Measurements from ENCODE around the gene IL25. TPM values are rescaled to one million over a fixed set of nuclear protein-coding genes. Genes with fewer than 3 reads are reported as not detected.
A peak's percentile ranks its signal among the peaks of the same experiment; 100 is the strongest.

IL25 gene
- polyA plus RNA-seq, 1 donor (not counting 4 experiments of a cell fraction or from before 2014, with no cell fraction given): not detected

DNA sequence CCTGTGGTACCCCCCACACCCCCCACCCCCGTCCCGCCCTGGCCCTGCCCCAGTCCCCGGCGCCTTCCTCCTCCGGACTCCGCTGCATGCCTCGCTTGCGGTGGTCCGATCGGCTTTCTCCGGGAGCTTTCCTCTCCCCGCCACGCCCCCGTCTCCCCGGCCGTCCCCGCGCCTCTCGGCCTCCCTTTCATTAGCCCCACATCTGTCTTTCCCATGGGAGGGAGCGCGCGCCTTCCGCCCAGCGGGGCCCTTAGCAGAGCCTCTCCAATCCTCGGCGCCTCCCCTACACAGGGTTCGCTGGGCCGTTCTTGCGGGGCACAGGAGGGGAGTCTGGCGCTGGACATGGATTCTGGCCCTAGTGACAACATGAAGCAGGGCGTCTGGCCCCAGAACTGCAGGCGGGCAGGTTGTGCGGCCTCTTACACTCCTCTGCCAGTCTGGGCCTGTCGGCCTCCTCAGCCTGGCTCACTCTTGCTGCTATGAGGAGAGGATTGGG lies 6.1 kb upstream of the IL25 start:
- no peak for TF ChIP-seq EZH2 (IDR thresholded peaks at IDR 0.05; ENCODE audit: low read length)
- TF ChIP-seq, protein P1, sequence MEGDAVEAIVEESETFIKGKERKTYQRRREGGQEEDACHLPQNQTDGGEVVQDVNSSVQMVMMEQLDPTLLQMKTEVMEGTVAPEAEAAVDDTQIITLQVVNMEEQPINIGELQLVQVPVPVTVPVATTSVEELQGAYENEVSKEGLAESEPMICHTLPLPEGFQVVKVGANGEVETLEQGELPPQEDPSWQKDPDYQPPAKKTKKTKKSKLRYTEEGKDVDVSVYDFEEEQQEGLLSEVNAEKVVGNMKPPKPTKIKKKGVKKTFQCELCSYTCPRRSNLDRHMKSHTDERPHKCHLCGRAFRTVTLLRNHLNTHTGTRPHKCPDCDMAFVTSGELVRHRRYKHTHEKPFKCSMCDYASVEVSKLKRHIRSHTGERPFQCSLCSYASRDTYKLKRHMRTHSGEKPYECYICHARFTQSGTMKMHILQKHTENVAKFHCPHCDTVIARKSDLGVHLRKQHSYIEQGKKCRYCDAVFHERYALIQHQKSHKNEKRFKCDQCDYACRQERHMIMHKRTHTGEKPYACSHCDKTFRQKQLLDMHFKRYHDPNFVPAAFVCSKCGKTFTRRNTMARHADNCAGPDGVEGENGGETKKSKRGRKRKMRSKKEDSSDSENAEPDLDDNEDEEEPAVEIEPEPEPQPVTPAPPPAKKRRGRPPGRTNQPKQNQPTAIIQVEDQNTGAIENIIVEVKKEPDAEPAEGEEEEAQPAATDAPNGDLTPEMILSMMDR (optimal IDR thresholded peaks at IDR 0.05 in 1 of 3, IDR thresholded peaks at IDR 0.05 in 1 of 3, conservative IDR thresholded peaks at IDR 0.05 in 1 of 3; ENCODE audit: extremely low read depth in 1 of 3, insufficient read depth in 2 of 3, low read length in 3 of 3): no peak
- DNase-seq (ENCODE audit: low read depth, low spot score) (peak; percentile 42), FAIRE-seq (peak; percentile 80)
- Histone ChIP-seq H3K36me3 (ENCODE audit: control insufficient read depth in 2 of 2, extremely low read depth in 1 of 2, insufficient read depth in 2 of 2, low read length in 2 of 2) (no peaks in the 10 kb centered on the region), H2AFZ (ENCODE audit: control insufficient read depth, low read length) (peak overlapping the region; percentile 87), H3K4me1 (ENCODE audit: control insufficient read depth, extremely low read depth, insufficient read depth, low read length) (peaks cover 21% of the 10 kb centered on the region), H3K27ac (ENCODE audit: control insufficient read depth, insufficient read depth, low read length) (no peak overlapping the region), H3K4me2 (ENCODE audit: control insufficient read depth, extremely low read depth, insufficient read depth, low read depth, low read length) (peak overlapping the region; percentile 63), H3K27me3 (ENCODE audit: control insufficient read depth, extremely low read depth, insufficient read depth, low read length) (no peaks in the 10 kb centered on the region), H3K79me2 (ENCODE audit: control insufficient read depth, insufficient read depth, low read length) (no peaks in the 10 kb centered on the region), H3K9ac (ENCODE audit: control insufficient read depth, extremely low read depth, insufficient read depth, low read length) (peak overlapping the region; percentile 57), H3K9me3 (ENCODE audit: control insufficient read depth, low read depth, low read length) (no peaks in the 10 kb centered on the region), H3K4me3 (ENCODE audit: control insufficient read depth in 2 of 3, extremely low read depth in 1 of 3, insufficient read depth in 2 of 3, low read depth in 1 of 3, low read length in 3 of 3) (peak overlapping the region; percentile 19 to 60 (median 34)), H3K9me1 (ENCODE audit: control insufficient read depth, extremely low read depth, insufficient read depth, low read length) (no peaks in the 10 kb centered on the region), H4K20me1 (ENCODE audit: control insufficient read depth, extremely low read depth, insufficient read depth, low read length) (no peaks in the 10 kb centered on the region)
- dilution Hi-C loops (cut with MboI; ENCODE audit: extremely low pct_ligation_motif_present, low sequenced_read_pairs): no loop called here

DNA sequence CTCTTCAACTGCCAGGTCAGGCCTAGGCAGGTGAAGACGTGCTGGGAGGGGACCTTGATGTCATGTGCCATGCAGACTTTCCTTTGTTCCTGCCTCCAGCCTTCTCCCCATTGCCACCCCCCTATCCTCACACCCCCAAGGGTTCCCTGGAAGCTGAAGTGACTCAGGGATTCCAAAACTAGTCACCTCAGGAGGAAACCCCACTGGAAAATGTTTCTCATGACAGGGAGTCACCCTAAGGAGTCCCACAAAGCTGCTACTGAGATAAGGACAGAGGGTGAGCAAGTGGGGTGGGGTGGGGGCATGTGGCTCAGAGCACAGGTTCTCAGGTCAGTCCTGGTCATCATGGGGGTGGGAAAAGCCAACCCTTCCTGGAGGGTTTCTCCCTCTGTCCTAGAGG lies 2.4 kb upstream of the IL25 start:
- Histone ChIP-seq H3K4me2 (ENCODE audit: control insufficient read depth, extremely low read depth, insufficient read depth, low read depth, low read length) (no peak overlapping the region), H3K9me1 (ENCODE audit: control insufficient read depth, extremely low read depth, insufficient read depth, low read length) (no peaks in the 10 kb centered on the region), H3K9ac (ENCODE audit: control insufficient read depth, extremely low read depth, insufficient read depth, low read length) (no peak overlapping the region), H3K79me2 (ENCODE audit: control insufficient read depth, insufficient read depth, low read length) (no peaks in the 10 kb centered on the region), H3K4me1 (ENCODE audit: control insufficient read depth, extremely low read depth, insufficient read depth, low read length) (peaks cover 12% of the 10 kb centered on the region), H3K4me3 (ENCODE audit: control insufficient read depth in 2 of 3, extremely low read depth in 1 of 3, insufficient read depth in 2 of 3, low read depth in 1 of 3, low read length in 3 of 3) (no peak overlapping the region), H3K36me3 (ENCODE audit: control insufficient read depth in 2 of 2, extremely low read depth in 1 of 2, insufficient read depth in 2 of 2, low read length in 2 of 2) (no peaks in the 10 kb centered on the region), H3K27ac (ENCODE audit: control insufficient read depth, insufficient read depth, low read length) (no peak overlapping the region), H3K27me3 (ENCODE audit: control insufficient read depth, extremely low read depth, insufficient read depth, low read length) (no peaks in the 10 kb centered on the region), H4K20me1 (ENCODE audit: control insufficient read depth, extremely low read depth, insufficient read depth, low read length) (no peaks in the 10 kb centered on the region), H2AFZ (ENCODE audit: control insufficient read depth, low read length) (no peak overlapping the region), H3K9me3 (ENCODE audit: control insufficient read depth, low read depth, low read length) (no peaks in the 10 kb centered on the region)
- dilution Hi-C loops (cut with MboI; ENCODE audit: extremely low pct_ligation_motif_present, low sequenced_read_pairs): no loop called here
- TF ChIP-seq EZH2 (IDR thresholded peaks at IDR 0.05; ENCODE audit: low read length): no peak
- TF ChIP-seq, protein P1 (optimal IDR thresholded peaks at IDR 0.05 in 1 of 3, IDR thresholded peaks at IDR 0.05 in 1 of 3, conservative IDR thresholded peaks at IDR 0.05 in 1 of 3; ENCODE audit: extremely low read depth in 1 of 3, insufficient read depth in 2 of 3, low read length in 3 of 3): no peak
- DNase-seq (ENCODE audit: low read depth, low spot score) (no peak), FAIRE-seq (no peak)
